ENCODE measurements around the gene ATP5PD.

The ATP5PD gene

GRCh38 chr17:75001915-75002843, 44.6 kb downstream of the ATP5PD start:
- DNase-seq (ENCODE audit: low read depth in 2 of 3, low spot score in 2 of 3): no peak

DNA sequence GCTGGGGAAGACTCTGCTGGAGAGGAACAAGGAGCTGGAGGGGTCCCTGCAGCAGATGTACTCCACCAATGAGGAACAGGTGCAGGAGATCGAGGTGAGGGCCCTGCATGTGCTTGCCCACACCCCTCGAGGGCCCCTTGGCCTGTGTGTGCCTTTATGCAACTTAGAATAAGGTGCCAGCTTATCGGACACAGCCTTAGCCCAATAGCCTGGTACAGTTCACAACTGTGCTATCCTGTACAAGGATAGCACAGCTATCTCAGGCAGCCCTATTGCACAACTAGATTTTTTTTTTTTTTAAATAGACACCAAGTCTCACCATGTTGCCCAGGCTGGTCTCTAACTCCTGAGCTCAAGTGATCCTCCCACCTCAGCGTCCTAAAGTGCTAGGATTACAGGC, 47.2 kb downstream of the ATP5PD start:
- DNase-seq (ENCODE audit: low read depth in 2 of 3, low spot score in 2 of 3): no peak

- no peak for DNase-seq (ENCODE audit: low read depth in 2 of 3, low spot score in 2 of 3)
Measured at GRCh38 chr17:74998783-74999182, 48.0 kb downstream of the ATP5PD start.

DNA sequence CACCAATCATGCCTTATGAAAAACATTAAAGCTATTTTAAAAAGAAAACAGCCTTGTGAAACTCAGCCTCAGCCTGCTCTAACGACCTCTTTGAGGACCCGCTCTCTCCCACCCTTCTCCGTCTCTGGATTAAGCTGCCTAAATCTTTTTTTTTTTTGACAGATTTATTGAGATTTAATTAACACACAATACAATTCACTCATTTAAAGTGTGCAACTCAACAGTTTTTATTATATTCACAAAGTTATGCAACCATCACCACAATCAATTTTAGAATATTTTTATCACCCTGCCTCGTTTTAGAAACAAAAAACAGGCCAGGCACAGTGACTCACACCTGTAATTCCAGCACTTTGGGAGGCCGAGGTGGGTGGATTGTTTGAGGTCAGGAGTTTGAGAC, 50.9 kb downstream of the ATP5PD start:
- no peak for DNase-seq (ENCODE audit: low read depth in 2 of 3, low spot score in 2 of 3)

- no peak for DNase-seq (ENCODE audit: low read depth in 2 of 3, low spot score in 2 of 3)
Measured at GRCh38 chr17:74994440-74994839, 52.3 kb downstream of the ATP5PD start.

DNA sequence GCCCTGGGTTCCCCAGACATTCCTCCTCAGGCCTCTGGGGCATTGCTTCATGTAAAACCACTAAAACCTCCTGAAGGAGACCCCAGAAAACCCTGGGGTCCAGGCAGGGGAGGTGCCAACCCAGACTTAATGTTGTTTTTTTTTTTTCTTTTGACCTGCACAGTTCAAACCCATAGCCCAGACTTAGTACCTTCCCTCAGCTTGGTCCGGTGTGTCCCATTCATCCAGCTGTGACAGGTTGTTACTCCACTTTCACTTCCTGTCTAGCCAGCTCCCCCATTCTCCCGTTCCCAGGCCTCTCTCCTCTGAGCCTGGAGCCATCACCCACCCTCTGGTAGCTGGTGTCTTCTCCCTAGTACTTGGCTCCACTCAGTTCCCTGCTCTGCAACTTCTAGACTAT, 54.5 kb downstream of the ATP5PD start:
- DNase-seq (ENCODE audit: low read depth in 2 of 3, low spot score in 2 of 3): no peak

DNA sequence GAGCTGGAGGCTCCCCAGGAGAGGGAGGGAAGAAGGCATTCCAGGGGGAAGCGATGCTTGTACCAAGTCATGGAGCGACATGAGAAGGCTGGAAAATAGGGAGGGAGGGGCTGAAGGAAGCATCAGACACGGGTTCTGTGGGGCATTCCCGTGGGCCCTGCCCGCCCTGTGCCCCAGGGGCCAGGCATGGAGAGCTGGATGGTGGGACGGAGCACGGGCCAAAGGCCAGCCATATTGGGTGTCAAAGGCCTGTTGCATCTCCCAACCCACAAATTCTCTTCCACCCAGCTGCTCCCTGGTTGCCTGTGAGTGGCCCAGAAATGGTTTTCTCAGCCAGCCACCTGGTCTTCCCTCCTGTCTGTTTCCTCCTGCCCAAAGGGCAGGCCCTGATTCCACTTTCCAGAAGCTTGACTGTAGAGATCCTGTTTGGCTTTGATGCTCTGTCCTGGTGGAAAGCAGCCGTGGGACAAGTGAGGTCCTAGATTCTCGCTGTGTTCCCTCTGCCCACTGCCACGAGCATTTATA, 56.1 kb downstream of the ATP5PD start:
- no peak for DNase-seq (ENCODE audit: low read depth in 2 of 3, low spot score in 2 of 3)
